ENCODE data around the gene MAB21L3. TPM values are rescaled to one million over a fixed set of nuclear protein-coding genes. Genes with fewer than 3 reads are reported as not detected.
A peak's percentile ranks its signal among the peaks of the same experiment; 100 is the strongest.

The MAB21L3 gene
- total RNA-seq, 1 donor from 2014 or later = 0.46 TPM

DNA sequence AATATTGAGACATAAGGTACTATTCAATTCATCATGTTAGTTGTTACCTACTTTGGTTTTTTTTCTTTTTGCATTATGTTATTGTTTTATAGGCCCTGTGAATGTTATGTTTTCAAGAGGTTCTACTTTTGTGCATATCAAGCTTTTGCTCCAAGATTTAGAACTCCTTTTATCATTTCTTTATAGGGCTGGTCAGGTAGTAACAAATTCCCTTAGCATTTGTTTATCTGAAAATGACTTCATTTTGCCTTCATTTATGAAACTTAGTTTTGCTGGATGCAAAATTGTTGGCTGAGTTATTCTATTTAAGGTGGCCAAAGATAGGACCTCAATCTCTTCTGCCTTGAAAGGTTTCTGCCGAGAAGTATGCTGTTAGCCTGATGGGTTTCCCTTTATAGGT is 21.3 kb upstream of the MAB21L3 start:
- Histone ChIP-seq H3K4me3 (no peak overlapping the region), H3K36me3 (no peaks in the 10 kb centered on the region), H3K9me3 (peaks cover 13% of the 10 kb centered on the region), H3K27me3 (no peaks in the 10 kb centered on the region), H3K27ac (no peak overlapping the region), H3K4me1 (no peaks in the 10 kb centered on the region)
- TF ChIP-seq, protein P1, sequence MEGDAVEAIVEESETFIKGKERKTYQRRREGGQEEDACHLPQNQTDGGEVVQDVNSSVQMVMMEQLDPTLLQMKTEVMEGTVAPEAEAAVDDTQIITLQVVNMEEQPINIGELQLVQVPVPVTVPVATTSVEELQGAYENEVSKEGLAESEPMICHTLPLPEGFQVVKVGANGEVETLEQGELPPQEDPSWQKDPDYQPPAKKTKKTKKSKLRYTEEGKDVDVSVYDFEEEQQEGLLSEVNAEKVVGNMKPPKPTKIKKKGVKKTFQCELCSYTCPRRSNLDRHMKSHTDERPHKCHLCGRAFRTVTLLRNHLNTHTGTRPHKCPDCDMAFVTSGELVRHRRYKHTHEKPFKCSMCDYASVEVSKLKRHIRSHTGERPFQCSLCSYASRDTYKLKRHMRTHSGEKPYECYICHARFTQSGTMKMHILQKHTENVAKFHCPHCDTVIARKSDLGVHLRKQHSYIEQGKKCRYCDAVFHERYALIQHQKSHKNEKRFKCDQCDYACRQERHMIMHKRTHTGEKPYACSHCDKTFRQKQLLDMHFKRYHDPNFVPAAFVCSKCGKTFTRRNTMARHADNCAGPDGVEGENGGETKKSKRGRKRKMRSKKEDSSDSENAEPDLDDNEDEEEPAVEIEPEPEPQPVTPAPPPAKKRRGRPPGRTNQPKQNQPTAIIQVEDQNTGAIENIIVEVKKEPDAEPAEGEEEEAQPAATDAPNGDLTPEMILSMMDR (IDR thresholded peaks at IDR 0.05) = no peak
- intact Hi-C loops (cut with DNase I) = no loop called here
- ATAC-seq = no peak
- no peak for DNase-seq

DNA sequence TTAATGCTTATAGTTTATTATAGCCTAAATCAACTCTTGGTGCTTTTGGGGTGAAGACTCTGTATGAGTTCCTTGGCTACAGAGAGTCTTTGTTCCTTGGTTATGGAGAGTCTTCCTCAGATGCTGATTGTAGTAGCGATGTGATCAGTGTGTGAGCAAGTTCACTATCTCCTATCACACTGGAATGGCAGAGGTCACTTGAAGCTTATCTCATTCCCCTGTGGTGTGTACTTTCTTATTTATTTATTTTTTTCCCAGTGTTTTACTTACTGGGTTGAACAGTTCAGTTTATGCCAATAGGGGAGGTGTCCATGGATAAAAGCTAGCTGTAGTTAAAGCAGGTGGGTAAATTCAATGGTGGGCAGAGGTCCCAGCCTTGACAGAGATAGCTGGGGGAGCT is 20.1 kb upstream of the MAB21L3 start:
- intact Hi-C loops (cut with DNase I) = no loop called here
- TF ChIP-seq, protein P1 (IDR thresholded peaks at IDR 0.05) = no peak

DNA sequence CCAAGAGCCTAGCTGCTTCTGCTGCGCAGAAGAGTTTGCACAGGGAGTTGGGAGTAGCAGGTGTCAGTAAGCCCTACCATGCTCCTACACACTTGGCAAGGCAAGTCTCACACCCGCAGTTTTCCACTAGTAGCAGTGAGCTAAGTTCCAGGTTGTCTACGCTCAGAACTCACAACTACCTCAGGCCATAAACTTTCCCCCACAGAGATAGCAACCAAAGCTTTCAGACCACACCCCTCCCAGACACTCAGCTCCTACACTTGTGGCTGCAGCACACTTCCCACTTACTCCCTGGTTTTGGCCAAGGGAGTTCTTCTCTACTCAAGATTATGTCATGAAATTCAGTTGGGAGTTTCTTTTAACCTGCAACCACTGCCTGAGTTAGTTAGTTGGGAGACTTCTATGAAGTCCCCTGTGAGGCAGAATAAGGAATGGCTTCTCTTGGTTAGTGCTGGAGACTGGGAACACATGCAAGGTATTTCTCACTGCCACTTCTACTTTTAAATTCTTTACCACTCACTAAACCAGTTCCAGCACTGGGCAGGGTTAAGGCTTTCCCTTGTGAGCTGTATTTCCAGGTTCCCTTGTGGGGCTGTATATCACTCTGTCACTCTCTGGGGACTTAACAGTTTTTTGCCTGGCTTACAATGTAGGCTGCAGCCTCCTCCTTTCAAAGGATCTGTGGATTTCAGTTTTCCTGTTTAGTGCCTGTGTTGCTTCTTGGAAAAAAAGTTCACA is 18.3 kb upstream of the MAB21L3 start:
- Histone ChIP-seq H3K4me1 (no peaks in the 10 kb centered on the region), H3K9me3 (peaks cover 19% of the 10 kb centered on the region), H3K4me3 (no peak overlapping the region), H3K36me3 (no peaks in the 10 kb centered on the region), H3K27me3 (no peaks in the 10 kb centered on the region), H3K27ac (no peak overlapping the region)
- TF ChIP-seq, protein P1 (IDR thresholded peaks at IDR 0.05) = no peak
- intact Hi-C loops (cut with DNase I) = no loop called here
- DNase-seq = no peak
- ATAC-seq = peak; percentile 44

More for the DNA sequence above, 20.1 kb upstream of the MAB21L3 start:
- DNase-seq = no peak
- Histone ChIP-seq H3K36me3 (no peaks in the 10 kb centered on the region), H3K4me1 (no peaks in the 10 kb centered on the region), H3K9me3 (peaks cover 19% of the 10 kb centered on the region), H3K4me3 (no peak overlapping the region), H3K27me3 (no peaks in the 10 kb centered on the region), H3K27ac (no peak overlapping the region)
- ATAC-seq = no peak

DNA sequence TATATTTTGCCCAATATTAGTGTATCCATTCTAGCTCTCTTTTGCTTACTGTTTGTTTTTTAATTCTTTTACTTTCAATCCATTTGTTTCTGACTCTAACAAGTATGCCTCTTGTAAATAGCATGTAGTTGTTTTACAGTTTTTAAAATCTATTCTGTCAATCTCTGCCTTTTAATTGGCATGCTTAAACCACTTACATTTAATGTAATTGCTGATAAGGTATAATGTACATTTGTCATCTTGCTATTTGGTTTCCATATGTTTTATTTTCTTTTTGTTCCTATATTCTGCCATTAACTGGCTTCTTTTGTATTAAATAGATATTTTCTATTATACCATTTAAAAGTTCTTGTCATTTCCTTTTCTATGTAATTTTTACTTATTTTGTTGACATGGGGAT is 16.2 kb upstream of the MAB21L3 start:
- TF ChIP-seq, protein P1 (IDR thresholded peaks at IDR 0.05) = no peak
- Histone ChIP-seq H3K36me3 (no peaks in the 10 kb centered on the region), H3K27me3 (no peaks in the 10 kb centered on the region), H3K9me3 (peaks cover 15% of the 10 kb centered on the region), H3K27ac (no peak overlapping the region), H3K4me1 (no peaks in the 10 kb centered on the region), H3K4me3 (no peak overlapping the region)
- no peak for ATAC-seq
- no peak for DNase-seq
- intact Hi-C loops (cut with DNase I) = no loop called here

DNA sequence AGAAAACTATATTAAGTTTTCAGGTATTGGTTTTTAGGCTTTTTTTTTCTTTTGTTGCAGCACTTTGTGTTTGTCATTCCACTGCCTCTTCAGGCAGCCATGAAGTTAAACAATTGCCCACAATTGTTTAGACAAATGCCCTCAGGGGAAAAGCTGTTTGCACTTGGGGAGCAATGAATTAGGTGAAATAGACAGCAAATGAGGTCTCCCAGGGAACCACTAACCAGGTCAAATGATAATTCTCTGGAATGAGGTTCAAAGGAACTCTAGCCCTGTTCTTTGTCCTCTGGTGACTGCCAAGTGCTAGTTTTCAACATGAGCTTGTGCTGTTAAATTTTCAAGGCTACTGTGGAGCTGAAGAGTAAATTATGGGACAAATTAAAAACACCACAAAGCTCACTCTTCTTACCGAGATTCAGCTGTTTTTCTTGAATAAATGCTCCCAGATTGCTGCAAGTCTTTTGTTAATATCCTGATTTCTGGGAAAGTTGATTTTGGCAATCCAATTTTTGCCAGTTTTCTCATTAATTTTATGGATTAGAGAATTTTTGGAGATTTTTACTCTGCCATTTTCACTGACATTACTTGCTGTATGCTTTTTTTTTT is 15.1 kb upstream of the MAB21L3 start:
- TF ChIP-seq, protein P1 (IDR thresholded peaks at IDR 0.05) = no peak
- no peaks in the 10 kb centered on the region for H3K4me1 ChIP-seq
- DNase-seq (no peak), ATAC-seq (no peak)
- H3K27ac ChIP-seq = no peak overlapping the region
- no peaks in the 10 kb centered on the region for H3K36me3 ChIP-seq
- no peaks in the 10 kb centered on the region for H3K27me3 ChIP-seq
- no peak overlapping the region for H3K4me3 ChIP-seq
- peaks cover 7% of the 10 kb centered on the region for H3K9me3 ChIP-seq
- intact Hi-C loops (cut with DNase I) = no loop called here
